Measurements from ENCODE around the gene CPB2.

The CPB2 gene, protein sequence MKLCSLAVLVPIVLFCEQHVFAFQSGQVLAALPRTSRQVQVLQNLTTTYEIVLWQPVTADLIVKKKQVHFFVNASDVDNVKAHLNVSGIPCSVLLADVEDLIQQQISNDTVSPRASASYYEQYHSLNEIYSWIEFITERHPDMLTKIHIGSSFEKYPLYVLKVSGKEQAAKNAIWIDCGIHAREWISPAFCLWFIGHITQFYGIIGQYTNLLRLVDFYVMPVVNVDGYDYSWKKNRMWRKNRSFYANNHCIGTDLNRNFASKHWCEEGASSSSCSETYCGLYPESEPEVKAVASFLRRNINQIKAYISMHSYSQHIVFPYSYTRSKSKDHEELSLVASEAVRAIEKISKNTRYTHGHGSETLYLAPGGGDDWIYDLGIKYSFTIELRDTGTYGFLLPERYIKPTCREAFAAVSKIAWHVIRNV

DNA sequence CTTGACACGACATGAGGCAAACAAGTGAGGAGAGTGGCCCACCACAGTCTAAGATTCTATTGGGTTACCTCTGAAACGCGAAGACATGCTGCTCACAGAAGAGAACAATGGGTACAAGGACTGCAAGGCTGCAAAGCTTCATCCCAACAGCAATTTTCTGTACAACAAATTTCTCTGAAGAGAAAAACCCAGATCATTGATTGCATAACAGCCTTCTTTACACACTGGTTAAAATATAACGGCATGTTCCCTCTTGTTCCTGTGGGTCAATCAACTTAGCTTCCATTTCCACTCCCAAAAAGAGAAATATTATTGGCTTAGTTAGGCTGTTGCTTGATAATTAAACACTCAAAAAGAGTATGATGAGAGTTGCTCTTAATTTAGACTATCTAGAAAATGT lies at the start of gene CPB2:
CPB2 (minus strand) TSS at position 166 of the 400 bp plus-strand sequence; CDS start at position 142, 24 bp downstream.
- no peak within 1 kb of the TSS for H3K4me2 ChIP-seq (ENCODE audit: low read length)

DNA sequence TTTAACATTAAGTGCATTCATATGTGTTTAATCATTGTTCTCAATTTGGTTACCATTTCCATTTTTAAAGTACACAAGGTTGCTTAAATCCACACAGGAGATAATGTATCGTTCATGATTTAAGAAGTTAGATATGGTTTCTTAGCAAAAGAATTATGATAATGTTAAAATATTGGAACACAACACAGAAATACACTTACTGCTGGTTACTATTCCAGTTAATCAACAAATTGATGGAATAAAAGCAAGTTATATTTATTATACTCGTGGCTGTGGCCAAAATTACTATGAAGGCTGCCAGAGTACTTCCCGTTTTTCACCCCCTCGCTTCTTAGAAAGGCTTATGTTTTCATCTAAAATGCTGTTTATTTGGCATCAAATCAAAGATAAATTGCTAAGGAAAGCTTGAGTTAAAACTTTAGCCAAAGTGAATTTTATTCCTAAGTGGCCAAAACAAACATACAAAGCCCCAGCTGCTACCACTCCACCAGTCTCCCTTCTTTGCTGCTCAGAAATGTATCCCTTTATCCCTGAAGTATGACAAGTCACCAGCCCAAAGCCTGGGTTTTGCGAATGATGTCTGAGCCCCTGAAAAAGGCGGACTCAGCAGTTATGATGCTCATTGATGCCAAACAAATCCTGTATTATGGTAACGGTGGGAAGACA lies 49.4 kb upstream of the CPB2 start:
- H3K9me2 ChIP-seq (replicated peaks; ENCODE audit: control insufficient read depth, low read length), result no peaks in the 10 kb centered on the region
- peaks cover 19% of the 10 kb centered on the region for H4K20me1 ChIP-seq (ENCODE audit: control insufficient read depth, insufficient read depth, low read depth, low read length)
- no peak overlapping the region for H3K4me2 ChIP-seq (ENCODE audit: low read length)
- no peaks in the 10 kb centered on the region for H3K4me1 ChIP-seq (ENCODE audit: control insufficient read depth, low read length)
- TF ChIP-seq, protein P1, sequence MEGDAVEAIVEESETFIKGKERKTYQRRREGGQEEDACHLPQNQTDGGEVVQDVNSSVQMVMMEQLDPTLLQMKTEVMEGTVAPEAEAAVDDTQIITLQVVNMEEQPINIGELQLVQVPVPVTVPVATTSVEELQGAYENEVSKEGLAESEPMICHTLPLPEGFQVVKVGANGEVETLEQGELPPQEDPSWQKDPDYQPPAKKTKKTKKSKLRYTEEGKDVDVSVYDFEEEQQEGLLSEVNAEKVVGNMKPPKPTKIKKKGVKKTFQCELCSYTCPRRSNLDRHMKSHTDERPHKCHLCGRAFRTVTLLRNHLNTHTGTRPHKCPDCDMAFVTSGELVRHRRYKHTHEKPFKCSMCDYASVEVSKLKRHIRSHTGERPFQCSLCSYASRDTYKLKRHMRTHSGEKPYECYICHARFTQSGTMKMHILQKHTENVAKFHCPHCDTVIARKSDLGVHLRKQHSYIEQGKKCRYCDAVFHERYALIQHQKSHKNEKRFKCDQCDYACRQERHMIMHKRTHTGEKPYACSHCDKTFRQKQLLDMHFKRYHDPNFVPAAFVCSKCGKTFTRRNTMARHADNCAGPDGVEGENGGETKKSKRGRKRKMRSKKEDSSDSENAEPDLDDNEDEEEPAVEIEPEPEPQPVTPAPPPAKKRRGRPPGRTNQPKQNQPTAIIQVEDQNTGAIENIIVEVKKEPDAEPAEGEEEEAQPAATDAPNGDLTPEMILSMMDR (IDR thresholded peaks at IDR 0.05; ENCODE audit: low read depth, low read length, poor library complexity, severe bottlenecking), result no peak
- TF ChIP-seq EZH2phosphoT487 (IDR thresholded peaks at IDR 0.05; ENCODE audit: borderline replicate concordance, low read length), result no peak
- no peaks in the 10 kb centered on the region for H3K27me3 ChIP-seq (ENCODE audit: control insufficient read depth, low read length)
- H3K4me3 ChIP-seq (ENCODE audit: low read length), result no peak overlapping the region
- H3F3A ChIP-seq (ENCODE audit: control insufficient read depth, insufficient read depth), result no peaks in the 10 kb centered on the region
- H3K9me3 ChIP-seq (ENCODE audit: control insufficient read depth, insufficient read depth, low read length), result no peaks in the 10 kb centered on the region
- peaks cover 27% of the 10 kb centered on the region for H3K79me2 ChIP-seq (ENCODE audit: control insufficient read depth, low read length)
- peaks cover 96% of the 10 kb centered on the region for H3K36me3 ChIP-seq (ENCODE audit: control insufficient read depth, low read length)
- no peak overlapping the region for H3K27ac ChIP-seq (ENCODE audit: low read depth, low read length)

More for the DNA sequence above, at the start of gene CPB2:
- Histone ChIP-seq H3K36me3 (ENCODE audit: control insufficient read depth, low read length) (no peaks in the 10 kb centered on the region), H3K9me3 (ENCODE audit: control insufficient read depth, insufficient read depth, low read length) (no peaks in the 10 kb centered on the region), H3K4me3 (ENCODE audit: low read length) (no peak within 1 kb of the TSS), H3K27ac (ENCODE audit: low read depth, low read length) (no peak within 1 kb of the TSS), H3K79me2 (ENCODE audit: control insufficient read depth, low read length) (no peaks in the 10 kb centered on the region), H3F3A (ENCODE audit: control insufficient read depth, insufficient read depth) (no peaks in the 10 kb centered on the region), H4K20me1 (ENCODE audit: control insufficient read depth, insufficient read depth, low read depth, low read length) (no peaks in the 10 kb centered on the region), H3K9me2 (replicated peaks; ENCODE audit: control insufficient read depth, low read length) (no peaks in the 10 kb centered on the region), H3K4me1 (ENCODE audit: control insufficient read depth, low read length) (peaks cover 26% of the 10 kb centered on the region), H3K27me3 (ENCODE audit: control insufficient read depth, low read length) (no peaks in the 10 kb centered on the region)
- TF ChIP-seq EZH2phosphoT487 (IDR thresholded peaks at IDR 0.05; ENCODE audit: borderline replicate concordance, low read length), result no peak
- TF ChIP-seq, protein P1 (IDR thresholded peaks at IDR 0.05; ENCODE audit: low read depth, low read length, poor library complexity, severe bottlenecking), result no peak

DNA sequence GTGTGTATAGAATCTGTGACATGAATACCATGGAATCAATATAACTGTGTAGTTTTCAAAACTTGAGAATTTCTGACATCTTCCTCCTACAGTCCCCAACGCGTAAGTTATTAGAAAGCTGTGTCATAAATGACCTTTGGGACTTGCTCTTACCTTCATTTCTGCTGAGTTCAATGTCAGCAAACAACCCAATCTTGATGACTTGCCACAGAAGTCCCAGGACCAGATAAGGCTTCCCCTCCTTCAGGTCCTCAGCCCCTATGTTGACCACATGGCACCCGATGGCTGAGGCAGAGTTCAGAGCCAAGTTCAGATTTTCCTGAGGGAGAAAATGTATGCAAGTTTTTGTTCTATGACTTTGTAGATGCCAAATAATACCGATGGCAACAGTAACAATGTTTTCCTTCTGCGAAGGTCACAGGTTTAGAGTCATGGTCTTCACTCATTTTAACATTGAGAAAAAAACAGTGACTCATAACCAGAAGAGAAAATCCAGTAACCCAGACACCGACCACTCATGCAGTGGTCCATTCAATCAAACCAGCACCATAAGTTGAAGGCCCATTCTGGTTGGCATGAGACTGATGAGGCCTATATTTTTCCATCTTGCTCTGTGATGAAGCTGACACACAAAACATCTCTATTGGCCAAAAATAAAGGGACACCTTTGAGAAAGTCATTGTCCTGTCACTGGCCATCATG lies 47.9 kb upstream of the CPB2 start:
- Histone ChIP-seq H3K4me3 (ENCODE audit: low read length) (no peak overlapping the region), H3K79me2 (ENCODE audit: control insufficient read depth, low read length) (peaks cover 17% of the 10 kb centered on the region), H4K20me1 (ENCODE audit: control insufficient read depth, insufficient read depth, low read depth, low read length) (peaks cover 5% of the 10 kb centered on the region; the same call in 1 of the 2 replicates), H3F3A (ENCODE audit: control insufficient read depth, insufficient read depth) (0 out of 2 replicates have a peak, but pooled peaks cover 5% of the 10 kb centered on the region), H3K9me2 (replicated peaks; ENCODE audit: control insufficient read depth, low read length) (no peaks in the 10 kb centered on the region), H3K27ac (ENCODE audit: low read depth, low read length) (no peak overlapping the region), H3K4me1 (ENCODE audit: control insufficient read depth, low read length) (no peaks in the 10 kb centered on the region), H3K36me3 (ENCODE audit: control insufficient read depth, low read length) (peaks cover 96% of the 10 kb centered on the region), H3K4me2 (ENCODE audit: low read length) (no peak overlapping the region), H3K9me3 (ENCODE audit: control insufficient read depth, insufficient read depth, low read length) (no peaks in the 10 kb centered on the region), H3K27me3 (ENCODE audit: control insufficient read depth, low read length) (no peaks in the 10 kb centered on the region)
- TF ChIP-seq, protein P1 (IDR thresholded peaks at IDR 0.05; ENCODE audit: low read depth, low read length, poor library complexity, severe bottlenecking), result no peak
- TF ChIP-seq EZH2phosphoT487 (IDR thresholded peaks at IDR 0.05; ENCODE audit: borderline replicate concordance, low read length), result no peak

All from DOHH2 (cell line).